Embryonic facial prominence (tissue), 1 donor: Measurements from ENCODE around the gene HDDC3.

ENCODE experiments used
- DNase-seq: peaks from one replicate; pipeline ENCODE4 v3.0.0-alpha.2; 2016; ENCODE audit errors: extremely low spot score

The HDDC3 gene, protein sequence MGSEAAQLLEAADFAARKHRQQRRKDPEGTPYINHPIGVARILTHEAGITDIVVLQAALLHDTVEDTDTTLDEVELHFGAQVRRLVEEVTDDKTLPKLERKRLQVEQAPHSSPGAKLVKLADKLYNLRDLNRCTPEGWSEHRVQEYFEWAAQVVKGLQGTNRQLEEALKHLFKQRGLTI

DNA sequence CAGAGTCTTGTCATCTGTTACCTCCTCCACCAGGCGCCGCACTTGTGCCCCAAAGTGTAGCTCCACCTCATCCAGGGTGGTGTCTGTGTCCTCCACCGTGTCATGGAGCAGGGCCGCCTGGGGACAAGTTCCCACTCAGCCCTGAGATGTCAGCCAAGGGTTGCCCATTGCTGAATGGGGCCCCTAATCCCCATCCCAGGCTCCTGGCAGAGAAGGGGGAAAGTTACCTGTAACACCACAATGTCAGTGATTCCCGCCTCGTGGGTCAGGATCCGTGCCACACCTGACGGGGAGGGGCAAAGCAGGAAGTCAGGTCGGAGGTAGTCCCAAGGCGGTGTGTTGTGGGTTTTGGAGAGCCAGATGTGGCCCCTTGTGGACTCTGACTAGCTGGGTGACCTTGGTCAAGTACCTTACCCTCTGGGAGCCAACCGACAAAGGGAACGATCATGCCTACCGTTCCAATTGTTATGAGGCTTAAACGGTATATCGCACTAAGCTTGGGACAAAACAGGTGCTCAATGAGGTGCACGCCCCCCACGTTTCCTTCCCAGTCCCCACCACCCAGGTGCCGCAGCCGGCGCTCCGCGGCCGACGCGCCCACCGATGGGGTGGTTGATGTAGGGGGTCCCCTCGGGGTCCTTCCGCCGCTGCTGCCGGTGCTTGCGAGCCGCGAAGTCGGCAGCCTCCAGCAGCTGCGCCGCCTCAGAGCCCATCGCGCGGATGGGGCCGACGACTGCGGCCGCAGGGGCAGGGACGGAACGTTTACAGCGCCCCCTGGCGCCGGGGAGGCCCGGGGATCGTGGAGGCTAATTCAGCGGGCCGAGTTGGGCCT, at the start of gene HDDC3:
Gene HDDC3 (minus strand): TSS at position 722 of the 832 bp plus-strand sequence. CDS start 9 bp downstream, at position 713.
- DNase-seq: no peak

- no peak for DNase-seq
Measured at GRCh38 chr15:90982135-90982534, 49.8 kb upstream of the HDDC3 start.

DNA sequence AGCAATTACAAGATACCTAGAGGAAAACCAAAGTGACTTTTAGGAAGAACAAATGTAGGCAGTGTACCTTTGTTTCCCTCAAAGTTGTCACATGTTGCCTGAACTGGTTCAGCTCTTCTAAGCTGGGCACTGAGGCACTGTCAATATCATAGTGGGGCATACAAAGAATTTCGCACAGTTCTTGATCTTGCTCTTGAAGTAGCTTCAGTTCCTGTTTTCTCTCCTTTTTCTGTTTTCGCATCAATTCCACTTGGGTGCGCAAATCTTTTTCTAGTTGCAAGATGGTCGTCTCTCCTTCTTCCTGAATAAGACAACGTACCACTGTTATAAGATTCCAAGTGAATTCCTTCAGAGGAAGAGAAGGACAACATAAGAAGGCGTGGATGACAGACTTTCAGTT, 49.3 kb upstream of the HDDC3 start:
- no peak for DNase-seq

GRCh38 chr15:90979582-90979981, 47.2 kb upstream of the HDDC3 start:
- no peak for DNase-seq

DNA sequence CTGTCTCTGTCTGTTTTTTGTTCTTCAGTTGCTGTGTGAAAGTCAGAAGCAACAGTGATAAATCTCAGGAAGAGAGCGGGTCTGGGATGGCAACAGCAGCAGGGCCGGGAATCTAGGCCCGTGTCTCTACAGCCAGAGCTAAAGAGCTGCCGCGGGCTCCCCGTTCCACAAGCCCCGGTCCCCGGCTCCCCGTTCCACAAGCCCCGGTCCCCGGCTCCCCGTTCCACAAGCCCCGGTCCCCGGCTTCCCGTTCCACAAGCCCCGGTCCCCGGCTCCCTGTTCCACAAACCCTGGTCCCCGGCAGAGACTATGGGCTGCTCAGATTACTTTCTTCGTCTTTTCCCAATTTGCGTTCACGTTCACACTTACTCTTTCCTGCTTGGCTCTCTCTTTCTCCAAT, 41.9 kb upstream of the HDDC3 start:
- no peak for DNase-seq

GRCh38 chr15:90972133-90972532, 39.8 kb upstream of the HDDC3 start:
- DNase-seq: no peak

GRCh38 chr15:90970274-90970673, 37.9 kb upstream of the HDDC3 start:
- no peak for DNase-seq

- no peak for DNase-seq
Measured at GRCh38 chr15:90968434-90968833, 36.1 kb upstream of the HDDC3 start.

DNA sequence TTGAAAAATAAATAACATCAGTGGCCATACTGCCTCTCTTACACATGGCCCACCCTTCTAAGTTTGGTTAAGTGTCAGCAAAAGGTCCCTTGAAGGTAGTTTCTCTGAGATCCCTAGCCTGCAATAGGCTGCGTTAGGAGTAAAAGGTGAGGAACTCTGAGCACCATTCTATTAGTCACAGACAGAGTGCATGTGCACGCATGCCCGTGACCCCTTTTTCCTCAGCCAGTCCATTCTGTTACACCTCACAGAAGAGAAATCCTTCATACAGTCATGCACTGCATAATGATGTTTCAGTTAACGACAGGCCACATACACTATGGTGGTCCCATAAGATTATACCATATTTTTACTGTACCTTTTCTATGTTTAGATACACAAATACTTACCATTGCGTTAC, 34.9 kb upstream of the HDDC3 start:
- no peak for DNase-seq

DNA sequence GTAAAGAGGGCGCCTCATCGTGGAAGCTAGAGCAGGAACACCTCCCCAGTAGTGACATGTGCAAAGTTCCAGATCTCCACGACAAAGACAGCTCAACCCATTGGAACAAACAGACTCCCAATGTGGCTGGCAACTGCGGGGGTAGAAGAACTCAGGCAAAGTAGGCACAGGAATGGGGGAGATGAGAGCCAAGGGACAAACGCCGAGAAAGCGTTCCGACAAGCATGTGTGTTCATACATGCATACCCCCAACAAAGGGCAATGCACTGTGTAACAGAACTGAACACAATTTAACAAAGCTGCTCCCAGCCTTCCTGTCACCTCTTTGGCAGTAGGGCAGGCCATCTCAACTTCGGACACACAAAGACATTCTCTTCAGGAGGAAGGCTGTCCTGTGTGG, 33.9 kb upstream of the HDDC3 start:
- DNase-seq: no peak

DNA sequence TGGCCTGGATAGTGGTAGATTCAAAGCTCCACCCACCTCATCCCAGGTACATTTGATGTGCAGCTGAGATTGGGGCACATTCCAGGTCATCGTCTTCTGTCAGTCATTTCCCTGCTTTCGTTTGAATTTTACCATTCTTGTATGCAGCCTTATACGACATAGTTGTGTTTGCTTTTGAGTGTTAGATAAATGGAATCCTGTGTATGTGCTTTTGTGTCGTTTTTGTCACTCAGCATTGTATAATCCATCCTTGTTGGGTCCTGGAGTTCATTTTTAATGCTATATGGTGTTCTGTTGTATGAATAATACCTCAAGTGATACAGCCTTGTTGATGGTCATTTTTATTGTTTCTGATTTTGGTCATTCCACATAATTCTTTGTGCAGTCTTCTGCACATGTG, 29.7 kb upstream of the HDDC3 start:
- no peak for DNase-seq

DNA sequence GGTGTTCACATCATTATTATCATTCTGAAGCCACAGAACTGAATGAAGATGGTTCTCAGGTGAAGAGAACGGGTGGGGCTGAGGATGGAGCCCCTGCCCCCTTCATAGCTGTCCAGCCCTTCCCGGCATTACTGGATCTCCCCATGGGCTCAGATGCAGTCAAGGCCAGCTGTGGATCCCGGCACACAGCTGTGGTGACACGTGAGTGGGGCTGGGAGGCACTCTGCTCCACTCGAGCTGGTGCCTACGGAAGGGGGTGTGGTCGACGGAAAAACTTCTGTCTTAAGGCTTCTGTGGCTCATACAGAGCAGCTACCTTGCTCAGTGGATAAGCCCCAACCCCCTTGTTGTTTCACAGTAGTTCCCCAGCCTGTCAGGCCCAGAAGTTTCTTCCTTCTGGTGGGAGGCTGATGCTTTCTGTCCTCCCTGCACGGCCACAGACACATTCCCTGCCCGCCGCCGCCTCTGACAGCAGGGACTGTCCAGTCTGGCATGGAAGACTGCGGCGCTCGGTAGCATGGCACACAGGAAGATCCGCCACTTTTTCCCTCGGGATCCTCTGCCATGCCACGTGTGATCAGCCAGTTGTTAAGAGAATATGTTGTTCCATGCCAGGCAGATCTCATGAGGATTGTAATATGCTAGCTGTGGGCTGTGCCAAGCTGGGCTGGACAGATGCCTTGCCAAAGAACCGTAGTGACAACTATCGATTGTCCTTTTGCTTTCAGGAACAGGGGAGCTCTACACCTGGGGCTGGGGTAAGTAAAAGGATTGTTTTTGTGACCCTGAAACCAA, 28.1 kb upstream of the HDDC3 start:
- no peak for DNase-seq

GRCh38 chr15:90959894-90960293, 27.5 kb upstream of the HDDC3 start:
- DNase-seq: no peak

GRCh38 chr15:90959028-90959595, 26.8 kb upstream of the HDDC3 start:
- DNase-seq: no peak

DNA sequence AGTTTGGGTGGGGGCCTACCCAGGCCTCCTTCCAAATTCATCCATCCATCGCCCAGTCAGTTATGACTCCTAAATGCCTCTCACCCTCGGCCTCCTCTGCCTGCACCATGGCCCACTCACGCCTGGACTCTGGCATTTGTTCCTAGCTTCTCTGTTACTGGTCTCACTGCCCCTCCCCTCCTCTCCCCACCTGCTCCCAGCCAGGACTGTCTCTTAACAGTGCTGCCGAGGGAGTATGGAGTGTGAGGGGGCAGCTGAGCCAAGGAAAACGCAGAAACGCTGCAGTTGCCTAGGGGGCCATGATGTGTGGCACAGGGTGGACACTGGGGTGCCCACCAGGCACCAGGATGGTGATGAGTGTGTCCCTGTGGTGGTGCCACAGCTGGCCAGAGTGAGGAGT, 25.4 kb upstream of the HDDC3 start:
- no peak for DNase-seq

- no peak for DNase-seq
Measured at GRCh38 chr15:90957031-90957790, 24.9 kb upstream of the HDDC3 start.

GRCh38 chr15:90956274-90957030, 24.1 kb upstream of the HDDC3 start:
- DNase-seq: no peak

- no peak for DNase-seq
Measured at GRCh38 chr15:90955624-90956273, 23.4 kb upstream of the HDDC3 start.

DNA sequence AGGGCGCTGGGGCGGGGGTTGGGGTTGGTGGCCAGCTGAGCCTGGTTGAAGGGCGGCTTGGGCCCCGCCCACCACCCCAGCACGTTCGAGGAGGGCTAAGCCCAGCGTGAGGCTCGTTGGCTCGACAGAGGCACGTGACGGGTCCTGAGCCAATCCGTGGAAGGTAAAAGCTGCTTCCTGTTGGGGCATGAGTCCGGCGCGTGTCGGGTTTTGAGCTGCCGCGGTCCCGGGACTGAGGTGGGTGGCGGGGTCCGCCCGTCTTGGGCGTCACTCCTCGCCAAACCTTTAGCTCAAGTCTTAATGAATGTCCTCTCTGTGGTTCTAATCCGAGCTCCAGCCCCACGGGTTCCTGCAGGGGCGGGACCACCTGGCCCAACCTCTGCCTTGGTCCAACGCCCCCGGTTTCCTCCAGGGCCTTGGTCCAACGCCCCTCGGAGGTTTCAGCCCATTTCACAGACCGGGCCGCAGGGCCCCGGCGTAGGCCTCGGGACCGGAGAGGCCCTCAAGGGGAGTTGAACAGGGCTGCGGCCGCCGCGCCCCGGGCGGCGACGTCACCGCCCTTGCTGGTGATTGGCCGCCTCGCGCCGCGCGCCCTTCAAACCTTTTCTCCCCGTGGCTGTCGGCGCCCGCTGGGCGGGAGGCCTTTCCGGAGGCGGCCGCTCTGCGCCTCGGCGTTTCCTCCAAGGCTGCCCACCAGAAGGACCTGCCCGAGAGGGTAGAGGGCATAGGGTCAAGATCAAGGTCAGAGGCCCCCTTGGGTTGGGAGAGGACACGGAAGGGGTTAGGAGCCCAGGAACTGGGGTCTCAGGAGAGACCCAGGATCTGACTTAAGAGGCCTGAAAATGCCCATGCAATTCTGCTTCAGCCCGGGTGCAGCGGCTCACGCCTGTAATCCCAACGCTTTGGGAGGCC, 22.6 kb upstream of the HDDC3 start, which contains the start of gene RCCD1:
Gene RCCD1 (plus strand): TSS at position 173 of the 912 bp plus-strand sequence. CDS start 1,851 bp downstream, outside the sequence.
- peak; percentile 73 for DNase-seq
